Cardiac fibroblast (primary cell): ENCODE results near the gene TMEM41B.

Source experiments
- DNase-seq, 2 donors: peaks; one replicate each; pipeline versions ENCODE4 v3.0.0 to v3.0.0-alpha.2; 2010; ENCODE audit warnings: low read depth in 2 of 2
- H3K4me3 ChIP-seq, 2 donors: replicated peaks in 1 of 2; 1 replicate in 1 of 2; 2 replicates in 1 of 2; pipeline ENCODE4 v1.5.1; 2011; ENCODE audit warnings: low read depth in 2 of 2, low read length in 2 of 2, mild to moderate bottlenecking in 2 of 2, moderate library complexity in 1 of 2
- TF ChIP-seq, protein P1 (sequence below): IDR thresholded peaks from one replicate; pipeline ENCODE4 v1.5.1; 2011; ENCODE audit warnings: low read depth, mild to moderate bottlenecking, low read length, inconsistent platforms

Gene TMEM41B

DNA sequence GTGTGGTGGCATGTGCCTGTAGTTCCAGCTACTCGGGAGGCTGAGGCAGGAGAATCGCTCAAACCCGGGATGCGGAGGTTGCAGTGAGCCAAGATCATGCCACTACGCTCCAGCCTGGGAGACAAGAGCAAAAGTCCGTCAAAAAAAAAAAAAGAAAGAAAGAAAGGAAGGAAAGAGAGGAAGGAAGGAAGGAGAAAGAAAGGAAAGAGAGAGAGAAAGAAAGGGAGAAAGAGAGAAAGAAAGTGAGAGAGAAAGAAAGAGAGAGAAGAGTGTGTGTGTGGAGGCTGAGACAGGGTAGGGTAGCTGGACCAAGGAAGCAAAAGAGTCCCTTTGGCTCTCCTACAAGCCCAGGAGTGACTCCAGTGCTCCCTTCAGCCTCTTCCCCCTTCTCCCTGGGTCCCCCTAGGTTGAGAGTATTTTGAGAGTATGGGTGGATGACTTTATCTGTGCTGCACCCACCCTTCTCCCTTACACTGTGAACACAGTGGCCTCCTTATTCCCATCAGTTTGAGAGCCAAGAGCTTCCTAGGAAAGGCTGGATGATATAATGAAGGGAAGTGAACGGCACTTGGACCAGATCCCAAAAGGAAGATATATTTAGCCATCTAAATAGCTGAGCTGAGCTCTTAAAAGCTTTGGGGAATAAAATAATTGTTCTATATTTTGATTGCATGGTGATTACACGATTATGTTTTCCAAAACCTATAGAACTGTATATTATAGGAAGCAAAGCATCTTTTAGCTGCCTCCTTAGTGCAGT lies 39.7 kb downstream of the TMEM41B start:
- TF ChIP-seq, protein P1, sequence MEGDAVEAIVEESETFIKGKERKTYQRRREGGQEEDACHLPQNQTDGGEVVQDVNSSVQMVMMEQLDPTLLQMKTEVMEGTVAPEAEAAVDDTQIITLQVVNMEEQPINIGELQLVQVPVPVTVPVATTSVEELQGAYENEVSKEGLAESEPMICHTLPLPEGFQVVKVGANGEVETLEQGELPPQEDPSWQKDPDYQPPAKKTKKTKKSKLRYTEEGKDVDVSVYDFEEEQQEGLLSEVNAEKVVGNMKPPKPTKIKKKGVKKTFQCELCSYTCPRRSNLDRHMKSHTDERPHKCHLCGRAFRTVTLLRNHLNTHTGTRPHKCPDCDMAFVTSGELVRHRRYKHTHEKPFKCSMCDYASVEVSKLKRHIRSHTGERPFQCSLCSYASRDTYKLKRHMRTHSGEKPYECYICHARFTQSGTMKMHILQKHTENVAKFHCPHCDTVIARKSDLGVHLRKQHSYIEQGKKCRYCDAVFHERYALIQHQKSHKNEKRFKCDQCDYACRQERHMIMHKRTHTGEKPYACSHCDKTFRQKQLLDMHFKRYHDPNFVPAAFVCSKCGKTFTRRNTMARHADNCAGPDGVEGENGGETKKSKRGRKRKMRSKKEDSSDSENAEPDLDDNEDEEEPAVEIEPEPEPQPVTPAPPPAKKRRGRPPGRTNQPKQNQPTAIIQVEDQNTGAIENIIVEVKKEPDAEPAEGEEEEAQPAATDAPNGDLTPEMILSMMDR: no peak
- H3K4me3 ChIP-seq: no peak overlapping the region
- peak; percentile 26 to 48 for DNase-seq

DNA sequence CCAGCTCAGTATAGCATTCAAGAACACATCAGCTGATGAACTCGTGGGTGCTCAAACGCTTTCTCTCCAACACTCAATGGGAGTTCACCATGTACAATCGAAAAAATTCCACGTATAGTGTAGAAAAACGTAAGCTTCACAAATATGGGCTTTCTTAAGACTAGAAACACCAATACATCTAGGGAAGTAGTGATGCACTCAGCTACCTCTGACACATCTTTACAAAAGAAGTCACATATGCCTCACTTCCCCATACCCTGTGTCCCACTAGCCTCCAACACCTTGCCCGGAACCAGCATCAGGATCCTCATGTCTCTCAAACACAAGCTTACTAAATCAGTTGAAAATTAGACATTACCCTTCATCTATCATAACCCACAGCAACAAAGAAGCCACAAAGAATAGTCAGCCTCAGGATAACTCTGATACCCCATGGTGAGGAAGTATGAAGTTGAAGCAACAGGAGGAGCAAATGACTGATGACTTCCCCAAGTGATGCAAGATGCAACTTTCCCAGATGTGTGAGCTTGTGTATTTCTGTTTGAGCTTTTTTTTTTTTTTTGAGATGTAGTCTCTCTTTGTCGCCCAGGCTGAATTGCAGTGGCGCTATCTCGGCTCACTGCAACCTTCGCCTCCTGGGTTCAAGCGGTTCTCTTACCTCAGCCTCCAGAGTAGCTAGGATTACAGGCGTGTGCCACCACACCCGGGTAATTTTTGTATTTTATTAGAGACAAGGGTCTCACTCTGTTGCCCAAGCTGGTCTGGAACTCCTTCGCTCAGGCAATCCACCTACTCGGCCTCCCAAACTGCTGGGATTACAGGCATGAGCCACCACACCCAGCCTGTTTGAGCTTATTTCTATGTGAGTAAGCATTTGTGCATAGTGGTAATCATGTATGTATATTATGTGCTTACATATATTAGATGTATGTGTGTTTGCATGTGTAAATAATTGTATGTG lies 40.7 kb downstream of the TMEM41B start:
- TF ChIP-seq, protein P1: no peak
- no peak overlapping the region for H3K4me3 ChIP-seq
- peak; percentile 44 to 78 for DNase-seq

DNA sequence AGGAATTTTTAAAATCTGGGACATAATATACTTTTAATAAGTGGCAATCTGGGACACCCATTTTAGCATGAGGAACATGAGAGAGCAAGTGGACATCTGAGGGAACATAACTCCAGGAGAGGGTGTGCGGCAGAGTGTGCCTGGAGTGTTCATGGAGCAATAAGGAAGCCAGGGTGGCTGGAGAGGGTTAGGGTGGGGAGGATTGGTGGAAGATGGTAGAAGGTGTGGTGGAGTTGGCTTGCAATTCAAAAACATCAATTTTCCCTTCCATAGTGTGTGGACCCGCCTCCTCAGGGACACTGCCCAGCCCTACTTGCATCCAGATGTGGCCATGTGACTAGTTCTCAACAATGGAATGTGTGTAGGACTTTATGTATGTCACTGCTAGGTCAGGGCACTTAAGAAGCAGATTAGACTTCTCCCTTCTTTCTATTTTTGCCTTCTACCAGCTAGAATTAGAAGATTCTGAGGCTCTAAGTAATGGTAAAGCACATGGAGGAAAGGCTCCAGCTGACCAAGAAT lies 44.8 kb downstream of the TMEM41B start:
- H3K4me3 ChIP-seq: no peak overlapping the region
- peak; percentile 34 to 61 for DNase-seq
- TF ChIP-seq, protein P1: no peak

DNA sequence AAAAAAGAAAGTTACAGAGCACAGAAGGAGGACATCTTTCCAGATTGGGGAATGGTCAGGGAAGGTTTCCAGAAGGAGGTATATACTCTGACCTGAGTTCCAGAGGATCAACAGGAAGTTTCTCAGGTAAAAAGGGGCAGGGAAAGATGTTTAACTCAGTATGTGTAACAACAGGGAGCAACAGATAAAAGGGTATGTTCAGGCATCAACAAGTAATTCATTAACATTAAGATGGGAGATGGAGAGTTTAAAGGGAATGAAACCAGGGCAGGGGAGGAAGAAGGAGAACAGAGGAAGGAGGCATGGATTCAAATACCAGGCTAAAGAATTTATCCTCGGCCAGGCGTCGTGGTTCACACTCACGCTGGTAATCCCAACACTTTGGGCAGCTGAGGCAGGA lies 46.7 kb downstream of the TMEM41B start:
- no peak overlapping the region for H3K4me3 ChIP-seq
- no peak for DNase-seq
- TF ChIP-seq, protein P1: no peak

DNA sequence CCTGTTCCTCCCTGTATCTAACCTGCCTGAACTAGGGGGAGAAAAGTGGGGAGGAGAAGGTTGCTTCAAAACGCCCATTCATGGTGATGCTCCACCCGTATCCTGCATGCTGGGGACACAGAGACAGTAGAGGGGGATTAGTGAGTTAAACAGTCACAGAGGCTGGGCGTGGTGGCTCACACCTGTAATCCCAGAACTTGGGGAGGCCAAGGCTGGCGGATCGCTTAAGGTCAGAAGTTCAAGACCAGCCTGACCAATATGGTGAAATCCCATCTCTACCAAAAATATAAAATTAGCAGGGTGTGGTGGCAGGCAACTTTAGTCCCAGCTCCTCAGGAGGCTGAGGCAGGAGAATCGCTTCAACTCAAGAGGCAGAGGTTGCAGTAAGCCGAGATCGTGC lies 47.5 kb downstream of the TMEM41B start:
- DNase-seq: no peak
- TF ChIP-seq, protein P1: no peak

DNA sequence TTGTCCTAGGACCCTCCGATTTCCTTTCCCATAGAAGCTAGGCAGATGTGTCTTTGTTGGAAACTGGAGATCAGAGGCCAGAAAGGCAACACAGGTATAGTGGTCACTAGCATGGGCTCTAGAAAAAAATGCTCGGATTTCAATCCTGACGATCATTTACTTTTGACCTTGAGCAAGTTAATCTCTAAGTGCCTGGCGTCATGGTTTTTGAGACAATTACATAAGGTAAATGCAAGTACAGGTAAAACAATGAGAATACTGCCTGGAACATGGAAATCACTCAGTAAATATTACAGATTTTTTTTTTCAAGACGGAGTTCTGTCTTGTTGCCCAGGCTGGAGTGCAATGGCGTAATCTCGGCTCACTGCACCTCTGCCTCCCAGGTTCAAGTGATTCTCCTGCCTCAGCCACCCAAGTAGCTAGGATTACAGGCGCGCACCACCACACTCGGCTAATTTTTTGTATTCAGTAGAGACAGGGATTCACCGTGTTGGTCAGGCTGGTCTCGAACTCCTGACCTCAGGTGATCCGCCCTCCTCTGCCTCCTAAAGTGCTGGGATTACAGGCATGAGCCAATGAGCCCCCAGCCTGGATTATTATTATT lies 48.2 kb downstream of the TMEM41B start:
- H3K4me3 ChIP-seq: no peak overlapping the region
- DNase-seq: no peak
- TF ChIP-seq, protein P1: no peak

More for the DNA sequence above, 47.5 kb downstream of the TMEM41B start:
- H3K4me3 ChIP-seq: no peak overlapping the region
